GM10248 (cell line): ENCODE results near the gene P4HA2.

Experiments
- CTCF ChIA-PET: fragments of 300-600 bp; sonication (Branson Sonifier 250); formaldehyde crosslinking; extraction: SDS; loops from one replicate; lab custom pipeline; 2021; ENCODE audit warnings: antibody characterized with exemption; lab: Yijun Ruan, JAX
- POLR2A ChIA-PET: fragments of 350-650 bp; sonication (Branson Sonifier 250); formaldehyde crosslinking; extraction: SDS; loops from one replicate; lab custom pipeline; 2020; ENCODE audit warnings: antibody characterized with exemption; lab: Yijun Ruan, JAX
- DNase-seq: peaks from one replicate; pipeline ENCODE4 v3.0.0; 2012; ENCODE audit errors: extremely low spot score
- TF ChIP-seq, protein P1 (sequence below): IDR thresholded peaks from 2 replicates; pipeline ENCODE4 v1.5.1; 2012; ENCODE audit warnings: mild to moderate bottlenecking, low read depth; ENCODE audit errors: extremely low read depth, missing control alignments, control extremely low read depth

P4HA2 gene

GRCh38 chr5:132268769-132269551 is 41.3 kb upstream of the P4HA2 start:
- POLR2A ChIA-PET, result interaction anchor here (0.7 kb wide), 1 partner anchor 31 kb away, joined by 4 read pairs; no protein-coding TSS in a partner anchor
- CTCF ChIA-PET, result interaction anchor here (1.0 to 8.2 kb wide), 6 partner anchors 9 to 206 kb away, joined by 3 to 81 read pairs (median 7); partner anchors contain the start of gene SLC22A4
- TF ChIP-seq, protein P1, sequence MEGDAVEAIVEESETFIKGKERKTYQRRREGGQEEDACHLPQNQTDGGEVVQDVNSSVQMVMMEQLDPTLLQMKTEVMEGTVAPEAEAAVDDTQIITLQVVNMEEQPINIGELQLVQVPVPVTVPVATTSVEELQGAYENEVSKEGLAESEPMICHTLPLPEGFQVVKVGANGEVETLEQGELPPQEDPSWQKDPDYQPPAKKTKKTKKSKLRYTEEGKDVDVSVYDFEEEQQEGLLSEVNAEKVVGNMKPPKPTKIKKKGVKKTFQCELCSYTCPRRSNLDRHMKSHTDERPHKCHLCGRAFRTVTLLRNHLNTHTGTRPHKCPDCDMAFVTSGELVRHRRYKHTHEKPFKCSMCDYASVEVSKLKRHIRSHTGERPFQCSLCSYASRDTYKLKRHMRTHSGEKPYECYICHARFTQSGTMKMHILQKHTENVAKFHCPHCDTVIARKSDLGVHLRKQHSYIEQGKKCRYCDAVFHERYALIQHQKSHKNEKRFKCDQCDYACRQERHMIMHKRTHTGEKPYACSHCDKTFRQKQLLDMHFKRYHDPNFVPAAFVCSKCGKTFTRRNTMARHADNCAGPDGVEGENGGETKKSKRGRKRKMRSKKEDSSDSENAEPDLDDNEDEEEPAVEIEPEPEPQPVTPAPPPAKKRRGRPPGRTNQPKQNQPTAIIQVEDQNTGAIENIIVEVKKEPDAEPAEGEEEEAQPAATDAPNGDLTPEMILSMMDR, result no peak
- DNase-seq, result peak; percentile 74

- peak; percentile 43 for DNase-seq
- TF ChIP-seq, protein P1, result no peak
- ChIA-PET POLR2A (interaction anchor here (0.7 kb wide), 1 partner anchor 30 kb away, joined by 4 read pairs; no protein-coding TSS in a partner anchor), CTCF (interaction anchor here (1.0 to 8.2 kb wide), 5 partner anchors 9 to 205 kb away, joined by 3 to 81 read pairs (median 6); partner anchors contain the start of gene SLC22A4)
Measured at GRCh38 chr5:132267931-132268768, 40.5 kb upstream of the P4HA2 start.

GRCh38 chr5:132267166-132267739 is 39.6 kb upstream of the P4HA2 start:
- POLR2A ChIA-PET, result no interaction called here
- TF ChIP-seq, protein P1, result no peak
- no peak for DNase-seq
- CTCF ChIA-PET, result interaction anchor here (1.6 to 8.2 kb wide), 3 partner anchors 16 to 204 kb away, joined by 4 to 81 read pairs (median 8); no protein-coding TSS in a partner anchor

GRCh38 chr5:132266836-132267160 is 39.1 kb upstream of the P4HA2 start:
- no peak for DNase-seq
- TF ChIP-seq, protein P1, result no peak
- POLR2A ChIA-PET, result no interaction called here
- CTCF ChIA-PET, result interaction anchor here (2.6 to 8.2 kb wide), 2 partner anchors 16 to 28 kb away, joined by 8 to 81 read pairs; no protein-coding TSS in a partner anchor

DNA sequence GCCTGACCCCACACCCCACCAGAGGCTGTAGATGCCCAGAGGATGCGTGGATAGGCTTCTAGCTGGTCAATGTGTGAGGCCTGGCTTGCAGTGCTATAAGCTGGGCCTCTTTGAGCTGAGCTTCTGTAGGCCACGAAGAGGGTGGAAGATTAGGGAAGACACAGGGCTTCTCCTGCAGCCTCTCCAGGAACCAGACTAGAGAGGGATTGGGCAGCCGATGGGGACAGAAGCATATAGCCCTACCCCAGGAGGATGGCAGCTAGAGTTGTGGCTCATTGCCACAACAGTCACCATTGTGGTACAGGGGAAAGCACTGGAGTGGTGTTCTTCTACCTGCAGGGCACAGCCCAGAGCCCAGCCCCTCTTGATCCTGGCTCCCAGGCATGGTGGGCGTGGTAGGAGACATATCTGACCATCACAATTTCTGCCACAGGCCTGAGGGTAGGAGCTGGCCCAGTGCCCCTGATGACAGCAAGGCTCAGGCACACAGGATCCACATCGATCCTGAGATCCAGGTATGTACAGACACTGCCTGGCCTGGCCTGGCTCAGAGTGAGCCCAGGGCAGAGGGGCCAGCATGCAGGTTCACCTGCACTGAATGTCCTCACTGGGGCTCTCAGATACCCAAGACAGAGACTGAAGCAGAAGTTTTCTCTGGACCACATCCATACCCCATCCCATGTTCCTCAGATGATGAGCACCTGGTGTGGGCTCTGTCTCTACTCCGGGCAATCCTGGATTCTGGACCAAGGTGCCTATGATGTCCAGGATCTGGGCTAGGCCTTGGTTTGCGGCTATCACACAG is 38.6 kb upstream of the P4HA2 start:
- TF ChIP-seq, protein P1, result no peak
- DNase-seq, result peak; percentile 12
- POLR2A ChIA-PET, result no interaction called here
- CTCF ChIA-PET, result interaction anchor here (2.5 to 8.2 kb wide), 3 partner anchors 14 to 28 kb away, joined by 8 to 81 read pairs (median 15); no protein-coding TSS in a partner anchor
